Stomach (tissue), 9 donors: ENCODE data around the gene SPEF1. TPM values are rescaled to one million over a fixed set of nuclear protein-coding genes. Genes with fewer than 3 reads are reported as not detected.

ENCODE experiments used
- DNase-seq, 2 donors: peaks; one replicate each; pipeline versions ENCODE4 v3.0.0 to v3.0.0-alpha.2; 2013 to 2019
- H3K27ac ChIP-seq, 5 donors: fragments of 200-600 bp in 4 of 5; sonication (generic) in 4 of 5; one replicate each; pipeline ENCODE4 v1.5.1; 2013 to 2019; ENCODE audit warnings: mild to moderate bottlenecking in 1 of 5, moderate library complexity in 1 of 5
- H3K27me3 ChIP-seq, 3 donors: fragments of 200-600 bp; sonication (generic); one replicate each; pipeline ENCODE4 v1.5.1; 2017 to 2019; ENCODE audit warnings: mixed run types in 1 of 3
- H3K36me3 ChIP-seq, 4 donors: fragments of 200-600 bp; sonication (generic); 1 replicate in 3 of 4; 2 replicates in 1 of 4; pipeline ENCODE4 v1.5.1; 2016 to 2019
- H3K4me1 ChIP-seq, 4 donors: fragments of 200-600 bp; sonication (generic); one replicate each; pipeline ENCODE4 v1.5.1; 2016 to 2019
- H3K4me3 ChIP-seq, 4 donors: fragments of 200-600 bp; sonication (generic) in 3 of 4; one replicate each; pipeline ENCODE4 v1.5.1; 2016 to 2019; ENCODE audit warnings: mild to moderate bottlenecking in 1 of 4
- H3K9me3 ChIP-seq, 4 donors: fragments of 200-600 bp; sonication (generic); one replicate each; pipeline ENCODE4 v1.5.1; 2016 to 2019
- EP300 ChIP-seq: sonication (generic); formaldehyde crosslinking; IDR thresholded peaks from one replicate; pipeline ENCODE4 v1.6.1; 2017; ENCODE audit warnings: antibody characterized with exemption
- POLR2A ChIP-seq, 4 donors: fragments of 450-650 bp; IDR thresholded peaks; one replicate each; pipeline ENCODE4 v1.6.1; 2016; ENCODE audit warnings: antibody characterized with exemption in 4 of 4, control low read depth in 2 of 4, mild to moderate bottlenecking in 1 of 4, moderate library complexity in 1 of 4
- POLR2AphosphoS5 ChIP-seq, 3 donors: sonication (generic); formaldehyde crosslinking; IDR thresholded peaks; one replicate each; pipeline ENCODE4 v1.6.1; 2016; ENCODE audit warnings: antibody characterized with exemption in 3 of 3
- WGBS, 5 donors: extraction: QIAGEN DNeasy Blood & Tissue Kit in 3 of 5; methylation state at CpG; one replicate each; pipeline versions ENCODE4 v1.1.5 to v1.1.7; 2013 to 2018; 5-methylcytosine and 5-hydroxymethylcytosine counted together
- intact Hi-C: fragments of 100-400 bp; cut with DNase I; formaldehyde crosslinking; loops from one replicate; pipeline ENCODE4 v1.15.1; 2023; ENCODE audit warnings: low total_unique reads
- polyA plus RNA-seq, 3 donors: library from polyadenylated mRNA; stranded (reverse); fragments of 200-250 nt; gene quantifications; one replicate each; pipeline ENCODE4 v1.2.3, GENCODE V29; 2013
- total RNA-seq, 5 donors: library from RNA; depleted of rRNA; stranded (reverse); fragments of >200 nt; gene quantifications; one replicate each; pipeline versions ENCODE4 v1.1.0 to v1.2.3, GENCODE V29; 2014 to 2016
- TF ChIP-seq, protein P1 (sequence below), 7 experiments: fragments of 450-650 bp in 4 of 7; fragments of 200-600 bp in 3 of 7; sonication (generic) in 3 of 7; IDR thresholded peaks; one replicate each; pipeline ENCODE4 v1.5.1; 2016 to 2019; ENCODE audit warnings: antibody characterized with exemption in 7 of 7, control low read depth in 2 of 7, mild to moderate bottlenecking in 1 of 7
- donor health status: healthy with polysubstance abuse.
- donor health status: Bipolar disorder and iron deficiency.
- donor health status: healthy.

SPEF1 gene
- total and polyA plus RNA-seq, 8 donors = 0.18 to 0.19 TPM; not detected in 6

DNA sequence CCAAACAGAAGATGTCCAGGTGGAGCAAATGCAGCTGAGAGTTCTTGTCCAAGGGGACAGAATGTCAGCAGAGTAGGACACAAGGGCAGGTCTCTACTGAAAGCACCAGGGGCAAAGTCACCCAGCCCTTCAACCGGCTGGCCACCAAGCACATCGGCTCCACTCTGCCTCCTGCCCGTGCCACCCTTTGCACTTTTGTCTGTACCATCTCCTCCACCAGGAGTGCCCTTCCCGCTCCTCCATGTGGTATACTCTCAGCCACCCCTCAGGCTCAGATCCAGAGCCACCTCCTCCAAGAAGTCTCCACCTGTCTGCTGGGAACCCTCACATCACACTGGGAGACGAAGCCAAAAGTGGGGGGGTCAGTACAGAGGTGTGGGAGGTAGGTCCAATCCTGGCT lies 52.9 kb downstream of the SPEF1 start:
- DNase-seq = peak in 1 of 2 donors; percentile 4
- intact Hi-C loops = no loop called here
- Histone ChIP-seq H3K9me3 (no peaks in the 10 kb centered on the region), H3K4me1 (peaks cover 0 to 16% (median 4%) of the 10 kb centered on the region in 4 donors), H3K36me3 (no peaks in the 10 kb centered on the region), H3K27ac (no peak overlapping the region), H3K4me3 (no peak overlapping the region), H3K27me3 (peaks cover 0 to 74% (median 18%) of the 10 kb centered on the region in 3 donors)
- TF ChIP-seq POLR2A (IDR thresholded peaks at IDR 0.05) (no peak), EP300 (no peak), POLR2AphosphoS5 (IDR thresholded peaks at IDR 0.05) (no peak)
- TF ChIP-seq, protein P1, sequence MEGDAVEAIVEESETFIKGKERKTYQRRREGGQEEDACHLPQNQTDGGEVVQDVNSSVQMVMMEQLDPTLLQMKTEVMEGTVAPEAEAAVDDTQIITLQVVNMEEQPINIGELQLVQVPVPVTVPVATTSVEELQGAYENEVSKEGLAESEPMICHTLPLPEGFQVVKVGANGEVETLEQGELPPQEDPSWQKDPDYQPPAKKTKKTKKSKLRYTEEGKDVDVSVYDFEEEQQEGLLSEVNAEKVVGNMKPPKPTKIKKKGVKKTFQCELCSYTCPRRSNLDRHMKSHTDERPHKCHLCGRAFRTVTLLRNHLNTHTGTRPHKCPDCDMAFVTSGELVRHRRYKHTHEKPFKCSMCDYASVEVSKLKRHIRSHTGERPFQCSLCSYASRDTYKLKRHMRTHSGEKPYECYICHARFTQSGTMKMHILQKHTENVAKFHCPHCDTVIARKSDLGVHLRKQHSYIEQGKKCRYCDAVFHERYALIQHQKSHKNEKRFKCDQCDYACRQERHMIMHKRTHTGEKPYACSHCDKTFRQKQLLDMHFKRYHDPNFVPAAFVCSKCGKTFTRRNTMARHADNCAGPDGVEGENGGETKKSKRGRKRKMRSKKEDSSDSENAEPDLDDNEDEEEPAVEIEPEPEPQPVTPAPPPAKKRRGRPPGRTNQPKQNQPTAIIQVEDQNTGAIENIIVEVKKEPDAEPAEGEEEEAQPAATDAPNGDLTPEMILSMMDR (IDR thresholded peaks at IDR 0.05) = no peak
- 80 to 88% (median 83%) methylated on average over 5 of the region's 5 CpGs for WGBS, 5 donors

Other genes starting within 250 kb of the SPEF1 start
- gene GFRA4, start 118.0 kb downstream of the SPEF1 start, total RNA-seq = not detected
- gene GFRA4, start 118.0 kb downstream of the SPEF1 start, polyA plus RNA-seq = not detected
- 100 to 1,000 TPM in 2 of 5 donors, 10 to 100 TPM in 3; 20.6 to 143 (median 96.9) TPM for gene ADAM33, start 99.4 kb downstream of the SPEF1 start, total RNA-seq
- gene ADAM33, start 99.4 kb downstream of the SPEF1 start, polyA plus RNA-seq = 10 to 100 TPM in 2 of 3 donors, 1 to 10 TPM in 1; 4.6 to 29.8 (median 11.1) TPM
- gene SIGLEC1, start 68.8 kb downstream of the SPEF1 start, total RNA-seq = 10 to 100 TPM in 1 of 5 donors, 1 to 10 TPM in 4; 1.7 to 22.2 (median 4.5) TPM
- 1 to 10 TPM; 1.4 to 1.8 (median 1.5) TPM for gene SIGLEC1, start 68.8 kb downstream of the SPEF1 start, polyA plus RNA-seq
- 10 to 100 TPM in 1 of 5 donors, 1 to 10 TPM in 3, under 1 TPM in 1; 0.87 to 14.3 (median 6.1) TPM for gene HSPA12B, start 48.8 kb downstream of the SPEF1 start, total RNA-seq
- gene HSPA12B, start 48.8 kb downstream of the SPEF1 start, polyA plus RNA-seq = 1 to 10 TPM; 3.0 to 5.3 (median 3.7) TPM
- 100 to 1,000 TPM in 1 of 5 donors, 10 to 100 TPM in 2, 1 to 10 TPM in 2; 5.9 to 136 (median 49.0) TPM for gene ADISSP, start 13.7 kb downstream of the SPEF1 start, total RNA-seq
- 10 to 100 TPM; 14.4 to 32.6 (median 22.2) TPM for gene ADISSP, start 13.7 kb downstream of the SPEF1 start, polyA plus RNA-seq
- 100 to 1,000 TPM in 1 of 5 donors, 10 to 100 TPM in 4; 24.5 to 130 (median 68.3) TPM for gene CENPB, start 5.3 kb upstream of the SPEF1 start, total RNA-seq
- gene CENPB, start 5.3 kb upstream of the SPEF1 start, polyA plus RNA-seq = 10 to 100 TPM; 36.5 to 90.7 (median 79.6) TPM
- 10 to 100 TPM in 4 of 5 donors, 1 to 10 TPM in 1; 9.4 to 56.5 (median 32.6) TPM for gene CDC25B, start 14.9 kb upstream of the SPEF1 start, total RNA-seq
- gene CDC25B, start 14.9 kb upstream of the SPEF1 start, polyA plus RNA-seq = 10 to 100 TPM; 18.0 to 23.1 (median 22.6) TPM
- 10 to 100 TPM in 1 of 5 donors, 1 to 10 TPM in 4; 1.8 to 14.8 (median 4.2) TPM for gene AP5S1, start 39.1 kb upstream of the SPEF1 start, total RNA-seq
- gene AP5S1, start 39.1 kb upstream of the SPEF1 start, polyA plus RNA-seq = 10 to 100 TPM in 1 of 3 donors, 1 to 10 TPM in 2; 6.1 to 10.4 (median 7.9) TPM
- gene MAVS, start 65.4 kb upstream of the SPEF1 start, total RNA-seq = 10 to 100 TPM; 26.6 to 50.4 (median 37.1) TPM
- gene MAVS, start 65.4 kb upstream of the SPEF1 start, polyA plus RNA-seq = 10 to 100 TPM in 1 of 3 donors, 1 to 10 TPM in 2; 6.3 to 15.1 (median 9.2) TPM
- 10 to 100 TPM in 4 of 5 donors, 1 to 10 TPM in 1; 8.8 to 68.4 (median 39.0) TPM for gene PANK2, start 107.9 kb upstream of the SPEF1 start, total RNA-seq
- 10 to 100 TPM; 19.3 to 28.5 (median 25.1) TPM for gene PANK2, start 107.9 kb upstream of the SPEF1 start, polyA plus RNA-seq
- 10 to 100 TPM in 2 of 5 donors, 1 to 10 TPM in 3; 1.3 to 12.2 (median 7.2) TPM for gene RNF24, start 234.1 kb upstream of the SPEF1 start, total RNA-seq
- 1 to 10 TPM; 2.2 to 3.7 (median 2.3) TPM for gene RNF24, start 234.1 kb upstream of the SPEF1 start, polyA plus RNA-seq